Measurements from ENCODE around the gene ZNF787.

DNA sequence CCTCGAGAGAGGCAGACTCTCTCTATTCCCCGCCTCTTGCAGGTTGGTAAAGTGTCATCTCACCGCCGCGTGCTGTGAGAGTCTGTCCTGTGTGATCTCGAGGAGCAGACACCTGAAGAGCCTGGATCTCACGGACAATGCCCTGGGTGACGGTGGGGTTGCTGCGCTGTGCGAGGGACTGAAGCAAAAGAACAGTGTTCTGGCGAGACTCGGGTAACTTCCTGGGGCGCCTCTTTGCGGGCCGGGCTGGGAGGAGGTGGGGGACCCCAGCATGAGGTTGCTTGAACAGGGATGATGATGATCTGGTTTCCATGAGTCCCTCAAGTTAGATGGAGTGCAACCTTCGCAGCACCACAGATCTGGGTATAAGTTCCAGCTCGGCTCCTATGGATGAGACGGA is 67.5 kb downstream of the ZNF787 start:
- TF ChIP-seq POLR2A (IDR thresholded peaks at IDR 0.05; ENCODE audit: low read length) (no peak), GATA1 (IDR thresholded peaks at IDR 0.05; ENCODE audit: low read depth, low read length) (no peak)

Measured in erythroblast (primary cell).